ENCODE measurements around the gene CCNG1.
"Not testable (repeated sequence)": the region's sequence is repeated elsewhere in the genome, so short reads cannot be mapped to it uniquely, and the experiment has no call there.

CCNG1 gene

DNA sequence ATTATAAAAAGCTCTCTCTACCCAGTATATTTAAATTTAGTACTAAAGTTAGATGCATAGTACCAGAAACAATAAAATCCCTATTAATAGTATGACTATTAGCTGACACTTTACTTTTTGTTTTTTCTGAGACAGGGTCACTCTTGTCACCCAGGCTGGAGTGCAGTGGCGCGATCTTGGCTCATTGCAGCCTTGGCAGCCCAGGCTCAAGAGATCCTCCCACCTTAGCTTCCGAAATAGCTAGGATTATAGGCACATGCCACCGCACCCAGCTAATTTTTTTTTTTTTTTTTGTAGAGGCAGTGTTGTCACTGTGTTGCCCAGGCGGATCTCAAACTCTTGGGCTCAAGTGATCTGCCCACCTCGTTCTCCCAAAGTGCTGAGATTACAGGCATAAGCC, 8.0 kb downstream of the CCNG1 start:
- no peak for DNase-seq

- DNase-seq, result no peak
Observed at GRCh38 chr5:163447191-163447590, 9.8 kb downstream of the CCNG1 start.

GRCh38 chr5:163447875-163448274, 10.5 kb downstream of the CCNG1 start:
- no peak for DNase-seq

DNA sequence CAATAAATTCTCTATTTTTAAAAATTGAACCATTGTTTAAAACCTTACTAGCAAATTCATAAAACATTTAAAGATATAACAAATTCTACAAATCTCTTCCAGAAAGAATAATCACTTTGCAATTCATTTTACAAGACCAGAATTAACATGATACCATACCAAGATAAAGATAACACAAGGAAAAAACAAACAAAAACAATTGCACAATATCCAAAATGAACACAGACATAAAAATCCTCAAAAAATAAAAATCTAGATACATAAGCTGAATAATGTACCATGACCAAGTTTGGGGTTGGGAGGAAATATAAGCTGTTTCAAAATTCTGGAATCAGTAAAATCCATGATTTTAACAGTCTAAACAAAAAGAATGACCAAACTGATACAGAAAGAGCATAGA, 11.1 kb downstream of the CCNG1 start:
- no peak for DNase-seq

- DNase-seq, result no peak
Observed at GRCh38 chr5:163451489-163451888, 14.1 kb downstream of the CCNG1 start.

DNA sequence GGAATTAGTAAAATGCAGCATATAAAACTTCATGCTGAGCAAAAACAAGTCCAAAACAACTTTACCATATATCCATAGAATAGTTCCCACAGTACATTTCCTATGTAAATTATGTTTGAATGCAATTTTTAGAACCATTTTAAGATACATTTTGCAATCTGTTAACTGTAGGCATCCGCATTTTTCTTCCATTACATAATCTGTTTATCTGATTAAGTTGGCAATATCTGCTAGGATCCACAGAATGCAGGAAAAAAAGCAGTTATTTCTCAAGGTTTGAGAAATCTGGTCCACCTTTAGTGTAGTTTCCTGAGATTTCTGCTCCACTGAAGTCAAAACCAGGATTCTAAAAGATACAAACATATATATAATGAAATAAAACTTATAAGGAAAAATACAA, 16.3 kb downstream of the CCNG1 start:
- no peak for DNase-seq

- DNase-seq, result not testable (repeated sequence)
Observed at GRCh38 chr5:163455406-163455805, 18.0 kb downstream of the CCNG1 start.

DNA sequence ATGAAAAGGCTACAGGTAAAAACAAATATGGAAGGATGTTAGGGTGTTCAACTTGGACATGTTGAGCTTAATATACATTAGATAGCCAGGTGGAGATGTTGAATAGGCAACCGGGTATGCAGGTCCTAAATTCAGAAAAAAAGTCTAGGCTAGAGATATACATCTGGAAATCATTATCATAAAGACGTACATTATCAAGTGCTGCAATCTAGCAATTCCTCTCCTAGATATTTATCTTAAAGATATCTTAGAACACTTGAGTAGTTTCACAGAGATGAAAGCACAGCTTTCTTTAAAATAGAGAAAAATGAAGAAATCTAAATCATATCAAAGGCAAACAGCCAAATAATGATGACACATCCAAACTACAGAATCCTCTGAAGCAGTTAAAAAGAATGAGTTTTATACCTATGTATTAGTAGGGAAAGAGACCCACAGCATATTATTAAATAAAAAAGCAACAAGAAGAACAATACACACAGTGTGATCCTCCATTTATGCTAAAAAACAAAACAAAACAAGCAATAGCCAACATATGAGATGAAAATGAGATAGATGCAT, 18.7 kb downstream of the CCNG1 start:
- no peak for DNase-seq

GRCh38 chr5:163456840-163457239, 19.4 kb downstream of the CCNG1 start:
- DNase-seq, result no peak

DNA sequence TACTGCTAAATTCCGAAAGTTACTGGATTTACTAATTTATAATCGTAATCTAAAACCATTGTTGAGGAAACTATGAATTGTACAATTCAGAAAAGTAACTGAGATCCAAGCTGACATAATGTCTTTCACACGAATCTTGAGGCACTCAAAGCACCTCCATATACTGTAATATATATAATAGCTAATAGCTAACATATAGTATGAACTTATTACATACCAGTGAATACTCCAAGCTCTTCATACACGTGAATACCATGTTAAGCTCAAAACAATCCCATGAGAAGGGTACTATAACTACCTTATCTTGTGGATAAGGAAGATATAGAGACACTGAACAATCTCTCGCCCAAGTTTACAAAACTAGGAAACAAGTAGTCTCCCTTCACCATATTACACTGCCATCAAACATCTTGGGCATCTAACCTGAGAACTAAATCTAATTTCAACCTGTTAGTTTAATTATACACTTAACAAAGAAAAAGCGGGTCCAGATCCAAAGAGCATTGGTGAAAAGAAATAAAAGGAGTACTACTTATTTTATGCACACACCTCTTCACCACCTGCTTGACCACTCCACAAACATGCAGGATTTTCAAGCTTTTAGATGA, 21.5 kb downstream of the CCNG1 start:
- DNase-seq, result no peak

DNA sequence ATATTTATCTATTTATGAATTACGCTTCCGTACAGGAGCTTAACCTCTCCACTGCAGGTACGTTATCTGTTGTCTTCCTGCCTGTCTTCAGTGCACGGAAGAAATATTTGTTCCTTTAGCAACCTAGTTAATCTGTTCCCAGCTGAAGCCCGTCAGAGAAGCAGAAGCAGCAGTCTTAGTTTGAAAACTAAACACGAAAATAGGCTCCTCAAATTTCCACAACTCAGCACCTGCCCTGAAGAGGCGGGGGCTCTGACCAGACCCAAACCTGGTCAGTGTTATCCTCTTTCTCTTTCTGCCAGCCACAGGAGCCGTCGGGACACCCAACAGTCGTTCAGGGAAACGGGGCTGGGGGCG, 22.0 kb downstream of the CCNG1 start:
- DNase-seq, result peak; percentile 17

- DNase-seq, result peak; percentile 99
Observed at GRCh38 chr5:163459819-163460561, 22.6 kb downstream of the CCNG1 start, which contains the start of gene NUDCD2. Gene NUDCD2, minus strand, starts transcription at chr5:163460102. Its CDS starts 52 bp downstream, at chr5:163460050.

GRCh38 chr5:163460562-163461171, 23.3 kb downstream of the CCNG1 start, which contains the start of gene HMMR:
Gene HMMR, plus strand, starts transcription at chr5:163460632. Its CDS starts 61 bp downstream, at chr5:163460693.
- no peak for DNase-seq

- peak; percentile 23 for DNase-seq
Observed at GRCh38 chr5:163463063-163463435, 25.7 kb downstream of the CCNG1 start.

DNA sequence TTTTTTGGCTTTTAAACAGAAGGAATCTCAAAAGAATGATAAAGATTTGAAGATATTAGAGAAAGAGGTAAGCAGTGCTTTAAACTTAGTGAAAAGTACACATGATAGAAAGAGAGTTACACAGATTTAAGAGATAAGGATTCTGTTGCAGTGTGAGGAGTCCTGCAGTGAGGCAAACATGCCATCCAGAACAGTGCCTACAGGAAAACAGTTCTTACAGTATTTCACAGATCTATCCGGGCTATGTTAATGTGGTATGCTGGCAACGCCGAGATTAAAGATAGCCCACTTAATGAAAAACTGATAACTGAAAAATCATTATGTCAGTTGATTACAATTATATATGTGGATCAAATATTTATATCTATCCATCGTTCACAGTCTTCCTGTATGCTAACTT, 30.3 kb downstream of the CCNG1 start:
- DNase-seq, result no peak

DNA sequence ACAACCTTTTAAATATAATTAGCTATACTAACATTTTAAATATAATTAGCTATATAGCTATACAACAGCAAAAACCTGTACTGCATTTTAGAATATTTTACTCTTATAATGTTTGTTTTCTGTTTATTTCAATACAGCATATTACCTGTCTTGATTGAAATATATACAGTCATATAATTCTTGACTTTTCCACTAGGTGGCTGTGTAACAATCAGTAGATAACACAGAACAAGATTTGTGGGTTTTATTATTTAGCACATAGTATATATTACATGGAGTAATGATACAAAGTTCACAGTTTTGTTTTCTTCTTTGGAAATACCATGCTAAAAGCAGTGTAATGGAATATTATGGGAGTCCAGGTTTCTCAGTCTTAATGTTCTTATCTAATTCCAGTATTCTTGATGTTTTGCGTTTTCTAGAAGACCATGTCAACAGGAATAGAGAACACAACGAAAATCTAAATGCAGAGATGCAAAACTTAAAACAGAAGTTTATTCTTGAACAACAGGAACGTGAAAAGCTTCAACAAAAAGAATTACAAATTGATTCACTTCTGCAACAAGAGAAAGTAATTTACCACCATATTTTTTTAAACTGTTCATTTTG, 36.3 kb downstream of the CCNG1 start:
- no peak for DNase-seq

GRCh38 chr5:163475411-163475810, 38.0 kb downstream of the CCNG1 start:
- no peak for DNase-seq

DNA sequence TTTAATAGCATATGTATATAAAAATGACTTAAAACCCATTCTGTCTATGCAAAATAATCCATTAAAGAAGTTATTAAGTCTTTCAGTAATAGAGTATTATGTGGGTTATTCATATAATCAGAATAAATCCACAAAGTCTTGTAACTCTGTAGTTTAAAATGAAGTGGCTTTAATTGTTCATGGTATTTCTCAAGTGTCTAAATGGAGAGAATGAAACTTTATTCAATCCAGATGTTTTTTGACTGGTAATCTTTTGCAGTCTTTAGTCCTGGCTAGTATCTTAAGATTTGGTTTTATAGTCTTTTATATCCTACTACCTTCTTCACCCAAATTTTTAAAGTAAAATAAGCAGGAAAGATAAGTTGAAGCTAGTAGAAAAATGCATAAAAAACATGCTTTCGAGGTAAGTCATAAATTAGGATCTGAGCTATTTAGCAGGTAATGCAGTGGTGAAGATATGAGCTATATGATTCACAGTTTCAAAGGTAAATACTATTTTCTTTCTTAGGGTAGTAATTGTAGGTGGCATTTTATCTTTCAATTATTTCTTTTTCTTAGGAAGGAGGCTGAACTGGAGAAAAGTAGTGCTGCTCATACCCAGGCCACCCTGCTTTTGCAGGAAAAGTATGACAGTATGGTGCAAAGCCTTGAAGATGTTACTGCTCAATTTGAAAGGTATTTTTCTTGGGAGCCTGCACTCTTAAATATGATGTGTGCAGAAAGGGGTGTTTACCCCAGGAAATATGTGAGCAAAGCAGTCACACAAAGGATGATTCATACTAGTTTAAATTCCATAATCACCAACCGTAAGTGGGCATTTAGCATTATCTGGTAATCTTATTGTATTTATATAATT, 41.0 kb downstream of the CCNG1 start:
- no peak for DNase-seq

GRCh38 chr5:163478982-163479271, 41.5 kb downstream of the CCNG1 start:
- no peak for DNase-seq

DNA sequence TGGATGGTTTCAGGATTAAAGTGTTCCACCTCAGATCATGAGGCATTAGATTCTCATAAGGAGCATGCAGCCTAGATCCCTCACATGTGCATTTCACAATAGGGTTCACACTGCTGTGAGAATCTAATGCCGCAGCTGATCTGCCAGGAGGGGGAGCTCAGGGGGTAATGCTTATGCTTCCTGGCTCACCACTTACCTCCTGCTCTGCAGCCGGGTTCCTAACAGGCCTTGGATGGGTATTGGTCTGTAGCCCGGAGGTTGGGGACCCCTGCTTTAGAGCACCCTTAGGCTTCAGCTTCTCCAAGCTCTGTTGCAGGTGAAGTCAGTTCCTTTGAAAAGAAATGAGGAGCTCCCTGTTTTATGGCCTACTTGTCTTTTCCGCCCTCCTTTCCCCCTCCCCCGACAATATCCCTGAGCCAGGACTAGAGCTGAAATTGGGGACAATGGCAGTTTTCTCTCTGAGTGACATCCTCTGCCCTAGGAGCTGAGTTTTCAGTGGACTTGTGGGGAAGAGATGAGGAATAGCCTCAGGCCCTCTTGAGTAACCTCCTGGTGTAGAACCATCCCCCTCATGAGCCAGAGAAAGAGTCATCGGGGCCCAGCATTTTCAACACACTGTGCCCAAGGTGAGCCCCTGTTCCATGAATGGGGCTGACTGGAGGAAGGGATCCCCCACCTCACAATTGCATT, 51.8 kb downstream of the CCNG1 start:
- DNase-seq, result peak; percentile 25

- DNase-seq, result no peak
Observed at GRCh38 chr5:163489745-163490075, 52.3 kb downstream of the CCNG1 start.
